Measurements from ENCODE around the gene TMCO4. TPM values are rescaled to one million over a fixed set of nuclear protein-coding genes. Genes with fewer than 3 reads are reported as not detected.

TMCO4 gene
- total and polyA plus RNA-seq, 2 donors (not counting 3 experiments of a cell fraction or from before 2014, with no cell fraction given): 7.6 to 10.3 TPM

GRCh38 chr1:19809044-19809750 lies 9.5 kb upstream of the TMCO4 start:
- DNase-seq (ENCODE audit: low read depth, low spot score) (no peak), FAIRE-seq (no peak)
- BruUV-seq (replicated peaks): no TSS peak
- H3K27me3 ChIP-seq (ENCODE audit: control insufficient read depth in 2 of 2, insufficient read depth in 2 of 2, low read length in 2 of 2): no peaks in the 10 kb centered on the region
- no peak overlapping the region for H2AFZ ChIP-seq (ENCODE audit: low read depth, low read length)
- H3K4me2 ChIP-seq (ENCODE audit: insufficient read depth, low read length): no peak overlapping the region
- TF ChIP-seq POLR2AphosphoS5 (IDR thresholded peaks at IDR 0.05; ENCODE audit: insufficient read depth, low read depth, low read length): no peak
- TF ChIP-seq JUN (IDR thresholded peaks at IDR 0.05; ENCODE audit: borderline replicate concordance, insufficient read depth, insufficient read length, low read depth): no peak
- no peaks in the 10 kb centered on the region for H3K79me2 ChIP-seq (ENCODE audit: control insufficient read depth, insufficient read depth, low read length)
- no peak overlapping the region for H3K9ac ChIP-seq (replicated peaks; ENCODE audit: extremely low read depth, insufficient read depth, low read length)
- H4K20me1 ChIP-seq (replicated peaks; ENCODE audit: control insufficient read depth, extremely low read depth, insufficient read depth, low read length): no peaks in the 10 kb centered on the region
- ChIA-PET POLR2A (no interaction called here), CTCF (interaction anchor here (1.0 to 2.3 kb wide), 8 partner anchors 21 to 105 kb away, joined by 3 to 6 read pairs (median 4); no protein-coding TSS in a partner anchor)
- H3K9me1 ChIP-seq (replicated peaks; ENCODE audit: control insufficient read depth, extremely low read depth, insufficient read depth, low read length): no peaks in the 10 kb centered on the region
- H3K27ac ChIP-seq (ENCODE audit: insufficient read depth, low read depth, low read length): no peak overlapping the region
- no peaks in the 10 kb centered on the region for H3K4me1 ChIP-seq (ENCODE audit: control insufficient read depth, extremely low read depth, insufficient read depth, low read length)
- no peaks in the 10 kb centered on the region for H3K36me3 ChIP-seq (ENCODE audit: control insufficient read depth in 2 of 2, extremely low read depth in 1 of 2, insufficient read depth in 2 of 2, low read length in 2 of 2)
- H3K9me3 ChIP-seq (replicated peaks; ENCODE audit: control insufficient read depth, insufficient read depth, low read length): no peaks in the 10 kb centered on the region
- intact Hi-C loops (cut with micrococcal nuclease): no loop called here
- dilution Hi-C loops (cut with MboI; ENCODE audit: extremely low pct_ligation_motif_present, low sequenced_read_pairs): no loop called here
- H3K4me3 ChIP-seq (replicated peaks in 1 of 3; ENCODE audit: insufficient read depth in 1 of 3, low read depth in 1 of 3, low read length in 3 of 3): no peak overlapping the region

- no TSS peak for BruUV-seq (replicated peaks)
- Histone ChIP-seq H3K4me1 (ENCODE audit: control insufficient read depth, extremely low read depth, insufficient read depth, low read length) (no peaks in the 10 kb centered on the region), H3K27me3 (ENCODE audit: control insufficient read depth in 2 of 2, insufficient read depth in 2 of 2, low read length in 2 of 2) (no peaks in the 10 kb centered on the region), H3K4me2 (ENCODE audit: insufficient read depth, low read length) (no peak overlapping the region), H4K20me1 (replicated peaks; ENCODE audit: control insufficient read depth, extremely low read depth, insufficient read depth, low read length) (no peaks in the 10 kb centered on the region), H3K79me2 (ENCODE audit: control insufficient read depth, insufficient read depth, low read length) (no peaks in the 10 kb centered on the region), H3K4me3 (replicated peaks in 1 of 3; ENCODE audit: insufficient read depth in 1 of 3, low read depth in 1 of 3, low read length in 3 of 3) (no peak overlapping the region), H3K27ac (ENCODE audit: insufficient read depth, low read depth, low read length) (no peak overlapping the region), H3K9me3 (replicated peaks; ENCODE audit: control insufficient read depth, insufficient read depth, low read length) (no peaks in the 10 kb centered on the region), H3K36me3 (ENCODE audit: control insufficient read depth in 2 of 2, extremely low read depth in 1 of 2, insufficient read depth in 2 of 2, low read length in 2 of 2) (no peaks in the 10 kb centered on the region), H3K9ac (replicated peaks; ENCODE audit: extremely low read depth, insufficient read depth, low read length) (no peak overlapping the region), H2AFZ (ENCODE audit: low read depth, low read length) (no peak overlapping the region), H3K9me1 (replicated peaks; ENCODE audit: control insufficient read depth, extremely low read depth, insufficient read depth, low read length) (no peaks in the 10 kb centered on the region)
- dilution Hi-C loops (cut with MboI; ENCODE audit: extremely low pct_ligation_motif_present, low sequenced_read_pairs) (no loop called here), intact Hi-C loops (cut with micrococcal nuclease) (no loop called here)
- no peak for TF ChIP-seq GATA2 (IDR thresholded peaks at IDR 0.05; ENCODE audit: insufficient read depth, insufficient read length, low read depth, low read length)
- TF ChIP-seq JUN (IDR thresholded peaks at IDR 0.05; ENCODE audit: borderline replicate concordance, insufficient read depth, insufficient read length, low read depth): no peak
- TF ChIP-seq EZH2 (IDR thresholded peaks at IDR 0.05; ENCODE audit: borderline replicate concordance, low read depth, low read length, severe bottlenecking): no peak
- TF ChIP-seq POLR2A (IDR thresholded peaks at IDR 0.05; ENCODE audit: low read depth, low read length): no peak
- TF ChIP-seq FOS (IDR thresholded peaks at IDR 0.05; ENCODE audit: borderline replicate concordance, insufficient read depth, low read length): no peak
- TF ChIP-seq CTCF (IDR thresholded peaks at IDR 0.05; ENCODE audit: extremely low read depth in 1 of 2, insufficient read depth in 1 of 2, low read depth in 1 of 2, low read length in 2 of 2): no peak
- no peak for TF ChIP-seq MAX (IDR thresholded peaks at IDR 0.05; ENCODE audit: insufficient read depth, insufficient read length)
- no peak for TF ChIP-seq MYC (IDR thresholded peaks at IDR 0.05; ENCODE audit: low read depth, low read length)
- TF ChIP-seq POLR2AphosphoS5 (IDR thresholded peaks at IDR 0.05; ENCODE audit: insufficient read depth, low read depth, low read length): no peak
- ChIA-PET POLR2A (no interaction called here), CTCF (interaction anchor here (1.0 to 2.3 kb wide), 6 partner anchors 21 to 104 kb away, joined by 3 to 6 read pairs (median 4); no protein-coding TSS in a partner anchor)
- FAIRE-seq: no peak
- no peak for DNase-seq (ENCODE audit: low read depth, low spot score)
These were observed 8.6 kb upstream of the TMCO4 start for GRCh38 chr1:19808351-19808750.
